ENCODE results near the gene LRRC61.
A peak's percentile ranks its signal among the peaks of the same experiment; 100 is the strongest.

The LRRC61 gene

DNA sequence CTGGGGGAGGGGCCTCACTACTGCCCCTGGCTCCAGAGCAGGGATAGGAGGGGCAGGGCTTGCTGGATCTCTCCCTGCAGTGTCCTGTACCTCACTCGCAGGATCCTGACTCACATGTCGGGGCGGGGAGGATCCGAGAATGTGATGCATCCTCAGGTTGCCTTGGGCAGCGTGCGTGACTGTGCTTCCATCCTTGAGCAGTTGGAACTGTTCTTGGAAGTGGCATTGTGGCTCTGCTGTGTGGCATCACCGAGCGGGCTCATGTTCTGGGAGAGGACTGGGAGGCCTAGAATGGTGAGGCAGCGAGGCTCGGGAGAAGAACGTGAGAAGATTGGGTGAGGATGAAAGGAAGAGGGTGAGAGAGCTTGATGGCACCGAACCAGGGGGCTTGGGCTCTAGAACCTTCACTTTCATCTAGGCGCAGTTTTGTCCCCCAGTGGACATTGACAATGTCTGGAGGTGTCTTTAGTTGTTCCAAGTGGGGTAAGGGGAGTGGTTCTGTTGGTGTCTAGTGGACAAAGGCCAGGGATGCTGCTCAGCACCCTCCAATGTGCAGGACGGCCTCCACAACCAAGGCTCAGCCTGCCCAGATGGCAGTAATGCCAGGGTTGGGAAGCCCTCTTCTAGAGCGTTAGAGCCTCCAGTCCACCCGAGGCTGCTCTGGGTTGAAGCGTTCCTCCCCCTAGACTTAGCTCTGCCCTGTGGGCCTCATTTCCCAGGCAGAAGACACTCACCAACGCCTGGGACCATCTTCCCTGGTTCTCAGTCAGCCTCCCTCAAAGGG, 9.9 kb downstream of the LRRC61 start:
- DNase-seq (ENCODE audit: low read depth) = no peak

DNA sequence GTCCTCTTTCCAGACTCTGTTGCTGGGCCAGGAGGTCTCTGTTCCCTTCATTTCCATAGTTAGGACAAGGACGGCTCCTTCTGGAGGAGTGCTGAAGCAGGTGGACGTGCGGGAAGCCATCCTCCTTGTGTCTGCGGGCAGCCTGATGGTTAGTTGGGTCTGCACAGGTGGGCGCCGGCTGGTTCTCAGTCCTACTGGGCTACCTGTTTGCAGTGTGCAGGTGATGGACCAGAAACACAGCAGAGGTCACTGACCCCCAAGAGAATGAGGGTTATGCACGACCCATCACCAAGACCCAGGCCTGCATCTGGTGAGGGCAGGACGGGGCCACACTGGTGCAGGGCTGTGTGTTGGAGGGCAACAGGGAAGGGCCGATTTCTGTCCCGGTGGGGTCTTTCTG, 10.5 kb downstream of the LRRC61 start:
- no peak for DNase-seq (ENCODE audit: low read depth)

DNA sequence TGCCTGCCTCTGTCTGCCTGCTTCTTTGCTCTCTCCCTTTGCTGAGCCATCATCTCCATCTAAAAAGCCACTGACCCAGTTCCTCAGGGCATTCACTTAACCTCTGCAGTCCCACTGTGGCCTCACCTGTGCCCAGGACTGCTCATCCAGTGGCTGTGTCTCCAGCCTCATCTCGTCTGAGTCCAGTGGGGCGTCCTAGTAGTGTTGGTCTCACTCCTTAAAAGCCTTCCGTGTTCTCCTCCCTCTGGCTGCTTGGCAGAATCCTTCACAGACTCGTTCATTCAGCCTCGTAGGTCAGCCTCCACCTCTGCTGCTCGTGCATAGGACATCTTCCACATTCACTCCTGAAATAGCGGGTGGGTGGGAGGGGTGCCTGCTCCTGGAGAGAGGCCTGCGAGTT, 11.0 kb downstream of the LRRC61 start:
- no peak for DNase-seq (ENCODE audit: low read depth)

DNA sequence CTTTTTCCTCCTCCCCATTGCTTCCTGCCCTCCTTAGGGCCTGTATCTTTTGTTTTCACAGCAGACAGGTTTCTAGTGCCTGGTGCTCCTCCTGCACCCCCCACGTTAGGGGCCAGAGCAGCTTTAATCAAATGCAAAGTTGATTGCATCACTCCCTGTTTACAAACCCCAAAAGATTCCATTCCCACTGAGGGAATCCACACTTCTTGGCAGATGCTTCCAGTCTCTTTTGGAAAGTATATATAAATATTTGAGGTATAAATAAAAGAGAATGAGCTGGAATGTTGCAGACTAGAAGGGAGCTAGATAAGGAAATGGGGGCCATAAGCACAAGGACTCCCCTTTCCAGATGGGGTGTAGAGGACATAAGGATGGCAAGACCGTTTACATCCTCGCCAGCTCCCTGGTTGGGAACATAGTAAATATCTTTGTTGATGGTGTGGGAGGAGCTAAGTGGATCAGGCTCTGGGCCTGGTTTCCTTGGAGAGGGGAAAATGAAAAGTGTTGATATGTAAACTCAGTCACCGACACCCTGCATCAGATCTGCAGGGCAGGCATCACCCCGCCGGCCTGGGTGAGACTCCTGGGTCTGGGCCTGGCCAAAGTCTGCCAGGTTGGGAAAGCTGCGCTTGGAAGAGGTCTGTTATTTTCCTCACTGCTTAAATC, 12.1 kb downstream of the LRRC61 start:
- no peak for DNase-seq (ENCODE audit: low read depth)

DNA sequence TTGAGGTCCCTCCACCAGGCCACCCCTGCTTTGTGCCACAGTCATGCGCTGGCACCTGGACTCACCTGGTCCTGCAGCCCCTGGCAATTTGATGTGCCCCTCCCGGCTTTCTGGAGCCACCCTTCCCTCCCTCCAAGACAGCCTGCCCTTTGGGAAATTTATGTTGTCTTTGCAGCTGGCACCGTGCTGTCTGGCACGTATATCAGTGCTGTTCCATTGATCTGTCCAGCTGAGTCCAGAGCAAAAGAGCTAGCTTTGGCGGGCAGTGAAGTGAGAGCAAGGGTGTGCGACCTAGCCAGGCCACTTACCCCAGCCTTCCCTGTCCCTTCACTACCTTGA, 12.6 kb downstream of the LRRC61 start:
- DNase-seq (ENCODE audit: low read depth) = no peak

DNA sequence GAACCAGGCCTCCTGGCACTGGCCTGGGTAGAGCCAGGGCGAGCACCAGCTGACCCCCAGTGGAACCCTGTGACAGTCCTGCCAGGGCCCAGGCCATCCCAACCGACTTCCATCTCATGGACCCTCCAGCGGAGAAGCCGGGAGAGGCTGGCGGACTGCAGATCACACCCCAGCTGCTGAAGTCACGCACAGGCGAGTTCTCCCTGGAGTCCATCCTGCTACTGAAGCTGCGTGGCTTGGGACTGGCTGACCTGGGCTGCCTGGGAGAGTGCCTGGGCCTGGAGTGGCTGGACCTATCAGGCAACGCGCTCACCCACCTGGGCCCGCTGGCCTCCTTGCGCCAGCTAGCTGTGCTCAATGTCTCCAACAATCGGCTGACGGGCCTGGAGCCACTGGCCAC, 13.6 kb downstream of the LRRC61 start:
- DNase-seq (ENCODE audit: low read depth) = no peak

DNA sequence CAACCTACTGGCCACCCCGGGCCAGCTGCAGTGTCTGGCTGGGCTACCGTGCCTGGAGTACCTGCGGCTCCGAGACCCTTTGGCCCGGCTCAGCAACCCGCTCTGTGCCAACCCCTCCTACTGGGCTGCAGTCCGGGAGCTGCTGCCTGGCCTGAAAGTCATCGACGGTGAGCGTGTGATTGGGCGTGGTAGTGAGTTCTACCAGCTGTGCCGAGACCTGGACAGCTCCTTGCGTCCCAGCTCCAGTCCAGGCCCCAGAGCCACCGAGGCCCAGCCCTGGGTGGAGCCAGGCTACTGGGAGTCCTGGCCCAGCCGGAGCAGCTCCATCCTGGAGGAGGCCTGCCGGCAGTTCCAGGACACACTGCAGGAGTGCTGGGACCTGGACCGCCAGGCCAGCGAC, 14.0 kb downstream of the LRRC61 start:
- no peak for DNase-seq (ENCODE audit: low read depth)

DNA sequence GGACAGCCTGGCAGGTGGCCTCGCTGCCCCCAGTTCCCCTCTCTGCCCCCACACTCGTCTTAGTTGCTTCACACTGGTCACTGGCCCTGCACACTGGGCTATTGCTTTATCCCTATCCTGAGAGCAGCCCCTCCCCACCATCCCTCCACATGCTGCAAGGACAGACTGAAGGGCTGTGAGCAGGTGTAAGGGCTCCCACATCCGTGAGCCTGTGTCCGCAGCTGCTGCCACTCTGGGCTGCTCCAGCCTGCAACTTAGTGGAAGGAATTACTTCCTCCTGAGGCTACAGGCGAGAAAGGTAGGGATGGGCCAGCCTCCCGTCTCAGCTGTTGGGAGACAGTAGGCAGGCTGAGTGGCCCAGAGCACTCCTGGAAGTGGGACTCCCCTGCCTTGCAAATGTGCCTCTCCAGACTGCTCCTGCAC, 14.5 kb downstream of the LRRC61 start:
- no peak for DNase-seq (ENCODE audit: low read depth)

DNA sequence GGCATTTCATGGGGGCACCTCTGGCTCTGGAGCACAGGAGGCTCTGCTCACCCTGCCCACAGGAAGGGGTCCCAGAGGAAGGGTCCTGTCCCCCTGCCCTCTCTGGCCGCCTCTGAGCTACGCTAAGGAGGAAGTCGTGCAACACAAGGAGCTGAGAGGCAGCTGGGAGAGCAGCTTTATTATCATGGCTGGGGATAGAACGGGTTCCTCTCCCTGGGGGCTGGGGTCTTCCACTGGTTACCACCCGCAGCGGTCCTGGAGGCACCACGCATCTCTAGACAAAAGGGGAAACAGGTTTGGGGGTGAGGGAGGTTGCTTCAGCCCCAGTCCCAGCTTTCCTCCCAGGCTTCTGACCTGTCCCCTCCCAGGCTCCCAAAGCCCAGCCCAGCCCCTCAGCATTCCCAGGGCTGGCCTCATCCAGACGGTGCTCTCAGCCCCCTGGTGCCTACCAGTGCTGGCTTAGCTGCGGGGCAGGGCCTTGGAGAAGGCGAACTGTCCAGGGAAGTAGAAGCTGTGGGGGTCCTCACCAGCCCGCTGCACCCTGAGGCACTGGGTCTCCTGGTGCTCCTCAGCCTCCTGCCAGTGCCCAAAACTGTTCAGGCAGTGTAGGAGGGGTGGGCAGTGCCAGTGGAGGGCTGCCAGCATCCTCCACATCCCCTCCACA, 15.1 kb downstream of the LRRC61 start:
- DNase-seq (ENCODE audit: low read depth) = no peak

DNA sequence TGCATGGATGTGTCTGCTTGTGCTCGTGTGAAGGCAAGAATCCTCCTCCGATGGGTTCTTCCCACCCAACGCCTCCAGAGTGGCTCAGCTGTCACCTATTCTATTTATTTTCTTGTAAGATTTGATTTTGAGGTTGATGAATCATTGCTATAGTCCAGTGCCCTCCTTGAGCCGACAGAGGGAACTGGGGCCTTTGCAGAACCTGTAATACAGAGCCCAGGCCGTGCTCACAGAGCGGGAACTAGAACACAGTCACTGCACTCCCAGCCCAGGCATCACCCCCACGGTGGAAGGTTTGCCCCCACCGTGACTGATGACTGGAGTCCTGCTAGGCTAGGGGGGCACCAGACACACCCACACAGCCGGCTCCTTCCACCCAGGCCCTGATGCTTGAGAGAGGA, 16.3 kb downstream of the LRRC61 start:
- DNase-seq (ENCODE audit: low read depth) = no peak

DNA sequence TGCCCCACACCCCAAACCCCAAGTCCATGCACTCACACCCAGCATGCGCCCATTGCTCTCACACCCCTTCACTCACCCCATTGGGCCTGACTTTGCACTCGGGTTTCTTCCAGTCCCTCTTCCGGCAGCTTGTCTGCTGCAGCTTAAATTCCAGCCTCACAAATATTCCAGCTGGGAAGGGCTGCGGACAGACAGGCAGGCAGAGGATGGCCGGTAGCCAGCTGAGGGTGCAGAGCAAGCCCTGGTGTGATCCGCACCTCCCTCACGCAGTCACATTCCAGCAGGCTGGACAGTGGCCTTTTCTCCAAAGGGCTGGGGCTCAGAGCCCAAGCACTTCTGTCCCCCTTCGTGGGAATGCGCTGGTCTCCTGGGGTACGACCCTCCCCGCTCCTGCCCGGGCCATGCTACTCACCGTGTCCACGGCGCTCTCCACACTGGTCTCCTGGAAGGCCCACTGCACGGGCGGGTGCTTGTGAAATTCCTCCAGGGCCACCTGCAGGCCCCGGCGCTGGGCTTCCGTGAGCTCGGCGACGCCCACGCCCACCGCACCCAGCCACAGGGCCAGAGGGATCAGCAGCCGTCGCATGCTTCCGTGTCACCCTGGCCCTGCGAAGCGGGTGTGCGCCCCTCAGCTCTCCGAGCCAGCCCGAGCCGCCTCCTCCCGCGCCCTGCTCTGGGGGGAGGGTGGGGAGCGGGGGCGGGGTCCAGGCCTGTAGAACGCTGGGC, 17.0 kb downstream of the LRRC61 start:
- peak; percentile 40 for DNase-seq (ENCODE audit: low read depth)

DNA sequence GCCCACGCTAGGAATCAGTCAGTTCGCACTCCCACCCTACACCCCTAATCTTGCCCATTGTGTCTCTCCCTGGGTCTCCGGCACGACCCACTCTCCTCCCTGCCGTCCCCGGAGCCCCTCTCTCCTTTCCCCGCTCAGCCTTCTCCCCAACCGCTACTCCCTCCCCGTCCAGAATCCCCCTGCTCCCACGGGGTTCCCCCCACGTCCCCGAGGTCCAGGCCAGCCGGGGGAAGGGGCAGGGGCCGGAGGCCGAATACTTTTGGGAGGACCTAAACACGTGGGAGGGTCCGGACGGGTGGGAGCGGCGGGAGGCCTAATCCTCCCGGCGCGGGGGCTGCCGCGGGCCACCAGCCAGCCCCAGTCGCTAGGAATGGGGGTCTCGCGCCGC, 17.7 kb downstream of the LRRC61 start:
- no peak for DNase-seq (ENCODE audit: low read depth)

DNA sequence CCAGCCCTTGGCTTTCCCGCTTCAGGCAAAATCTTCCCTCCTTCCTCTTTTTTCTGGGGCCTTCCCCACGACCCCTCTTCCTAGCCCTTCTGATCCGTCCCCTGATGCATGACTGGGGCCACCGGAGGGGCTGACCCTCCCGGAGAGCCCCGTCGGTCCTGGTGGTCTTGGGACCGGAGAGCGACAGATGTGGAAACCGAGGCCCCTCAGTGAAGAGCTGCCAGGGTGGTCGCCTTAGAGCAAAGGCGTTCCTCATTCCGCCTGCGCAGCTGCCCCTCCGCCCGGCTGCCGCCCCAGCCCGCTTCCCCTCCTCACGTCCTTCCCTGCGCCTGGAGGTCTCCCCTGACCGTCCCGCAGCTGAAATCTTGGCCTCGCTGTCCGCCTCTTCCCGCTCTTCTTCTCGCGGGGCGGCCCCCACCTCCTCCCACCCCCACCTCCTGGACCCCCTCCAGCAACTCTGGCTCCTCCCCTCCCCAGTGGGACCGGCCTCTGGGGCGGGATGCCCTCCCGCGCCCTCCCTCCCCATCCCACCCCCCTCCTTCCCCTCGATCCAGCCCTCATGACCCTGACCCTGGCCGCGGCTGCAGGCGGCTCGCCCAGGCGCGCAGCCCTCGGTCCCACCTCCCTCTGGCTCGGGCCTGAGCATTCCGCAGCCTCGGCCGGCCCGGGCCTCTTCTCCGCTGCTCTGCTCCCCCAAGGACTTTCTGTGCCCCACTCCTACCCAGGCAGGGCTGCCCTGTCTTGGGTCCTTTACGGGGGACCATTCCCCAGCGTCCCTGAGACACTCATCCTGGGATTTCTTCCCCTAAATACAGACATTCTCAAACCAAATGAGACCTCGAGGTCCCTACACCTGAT, 18.3 kb downstream of the LRRC61 start, which contains the start of gene RARRES2:
TSS of gene RARRES2 (minus strand) at position 367 of the 858 bp plus-strand sequence. CDS start 1,020 bp downstream, outside the sequence.
- DNase-seq (ENCODE audit: low read depth) = no peak

DNA sequence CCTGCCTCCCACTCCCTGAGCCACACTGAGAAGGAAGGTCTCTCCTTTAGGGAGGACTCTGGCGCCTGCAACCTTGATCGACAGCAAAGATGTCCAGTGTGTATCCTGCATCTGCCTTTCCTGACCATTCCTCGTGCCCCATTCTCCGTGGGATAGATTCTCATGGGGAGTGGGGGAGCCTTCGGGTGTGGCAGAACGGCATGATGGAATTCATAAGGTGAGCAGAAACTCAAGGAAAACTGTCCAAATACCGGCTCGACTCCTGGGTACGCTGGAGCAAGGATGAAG, 18.9 kb downstream of the LRRC61 start:
- DNase-seq (ENCODE audit: low read depth) = no peak

DNA sequence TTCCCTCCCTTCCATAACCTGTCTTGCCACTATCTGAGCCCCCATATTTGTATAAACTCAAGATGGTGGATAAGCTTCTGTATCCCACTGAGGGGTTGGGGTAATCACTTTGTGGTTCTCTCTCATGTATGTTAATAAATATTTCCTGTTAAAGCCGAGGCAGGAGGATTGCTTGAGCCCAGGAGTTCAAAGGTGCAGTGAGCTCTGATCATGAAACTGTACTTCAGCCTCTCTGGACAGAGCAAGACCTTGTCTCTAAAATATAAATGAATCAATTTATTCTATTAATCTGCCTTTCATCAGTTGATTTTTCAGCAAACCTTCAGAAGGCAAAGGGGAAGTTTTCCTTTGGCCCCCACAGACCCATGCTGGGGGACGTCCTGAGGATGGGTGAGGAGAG, 20.1 kb downstream of the LRRC61 start:
- no peak for DNase-seq (ENCODE audit: low read depth)

DNA sequence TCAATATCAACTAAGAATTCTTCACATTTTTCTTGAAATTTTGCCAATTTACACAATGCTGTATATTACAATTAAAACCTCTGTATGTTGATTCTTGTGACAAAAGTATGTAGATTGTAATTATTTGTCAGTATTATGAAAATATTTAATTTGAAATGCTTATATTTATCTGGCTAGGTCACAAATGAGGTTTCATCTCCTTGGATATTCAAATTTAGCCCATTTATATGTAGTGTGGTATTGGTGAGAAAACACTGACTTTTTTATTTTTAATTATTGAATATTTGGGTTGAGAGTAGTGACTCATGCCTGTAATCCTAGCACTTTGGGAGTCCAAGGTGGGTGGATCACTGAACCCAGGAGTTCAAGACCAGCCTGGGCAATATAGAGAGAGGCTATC, 21.1 kb downstream of the LRRC61 start:
- no peak for DNase-seq (ENCODE audit: low read depth)

DNA sequence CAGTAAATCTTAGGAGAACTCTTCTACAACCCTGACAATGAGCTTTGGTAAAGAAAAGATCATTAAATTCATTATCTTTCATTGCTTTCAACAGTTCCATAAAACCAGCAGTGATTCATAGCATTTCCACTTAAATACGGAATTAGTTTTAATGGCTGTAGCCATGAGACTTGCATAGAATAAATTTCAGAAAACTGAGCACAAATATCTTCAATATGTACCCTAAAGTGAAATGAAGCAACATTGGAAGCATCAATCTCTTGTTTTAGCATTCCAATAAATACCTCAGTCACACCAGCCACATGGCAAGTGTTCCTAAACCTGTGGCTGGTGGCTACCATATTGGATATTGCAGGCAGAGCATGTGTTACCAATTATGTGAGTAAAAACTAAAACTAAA, 21.9 kb downstream of the LRRC61 start:
- DNase-seq (ENCODE audit: low read depth) = peak; percentile 77

DNA sequence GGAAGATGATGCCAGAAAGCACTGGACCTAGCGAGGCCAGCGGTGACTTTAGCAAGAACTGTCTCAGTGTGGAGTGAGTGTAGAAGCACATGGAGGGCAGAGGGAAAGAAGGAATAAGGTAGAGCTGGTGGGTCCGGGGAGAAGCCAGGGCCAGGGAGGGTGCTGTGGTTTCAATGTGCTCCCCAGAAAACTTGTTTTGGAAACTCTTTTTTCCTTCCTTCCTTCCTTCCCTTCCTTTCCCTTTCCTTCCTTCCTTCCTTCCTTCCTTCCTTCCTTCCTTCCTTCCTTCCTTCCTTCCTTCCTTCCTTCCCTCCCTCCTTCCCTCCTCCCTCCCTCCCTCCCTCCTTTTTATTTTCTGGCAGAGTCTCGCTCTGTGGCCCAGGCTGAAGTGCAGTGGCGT, 23.8 kb downstream of the LRRC61 start:
- no peak for DNase-seq (ENCODE audit: low read depth)

DNA sequence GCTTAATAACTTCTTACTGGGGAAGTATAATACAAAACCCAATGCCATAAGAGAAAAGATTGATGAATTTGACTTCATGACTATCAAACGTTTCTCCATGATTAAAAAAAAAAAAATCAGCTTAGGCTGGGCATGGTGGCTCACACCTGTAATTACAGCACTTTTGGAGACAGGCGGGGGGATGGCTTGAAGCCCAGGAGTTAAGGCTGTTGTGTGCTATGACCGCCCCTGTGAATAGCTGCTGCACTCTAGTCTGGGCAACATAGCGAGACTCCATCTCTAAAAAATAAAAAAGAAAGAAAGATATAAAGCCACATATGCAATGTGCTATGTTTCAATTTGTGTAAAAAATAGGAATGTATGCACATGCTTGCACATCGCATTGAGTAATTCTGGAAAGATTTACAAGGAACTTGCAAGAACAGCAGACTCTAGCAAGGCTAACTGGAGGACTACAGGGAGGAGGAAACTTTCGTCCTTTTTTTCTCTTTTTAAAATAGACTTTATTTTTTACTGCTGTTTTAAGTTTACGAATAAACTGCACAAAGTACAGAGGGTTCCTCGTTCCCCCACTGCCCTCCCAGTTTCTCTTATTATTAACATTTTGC, 28.5 kb downstream of the LRRC61 start:
- no peak for DNase-seq (ENCODE audit: low read depth)

DNA sequence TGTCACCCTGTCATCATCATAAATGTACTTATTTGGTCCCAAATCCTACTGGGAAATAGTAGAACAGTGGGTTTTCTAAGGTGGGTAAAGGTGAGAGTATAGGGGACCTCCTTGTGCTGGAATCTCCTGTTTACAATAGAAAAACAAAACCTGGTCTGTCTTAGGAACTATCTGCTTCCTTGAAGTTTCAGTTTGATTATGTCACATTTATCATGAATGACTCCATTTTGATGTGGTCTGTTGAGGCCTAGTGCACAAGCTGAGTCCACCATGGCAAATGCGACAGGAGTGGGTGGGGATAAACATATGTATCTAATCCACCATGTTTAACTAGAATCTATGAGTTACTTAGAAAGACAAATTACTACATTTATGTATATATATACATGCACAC, 32.5 kb downstream of the LRRC61 start:
- DNase-seq (ENCODE audit: low read depth) = no peak

DNA sequence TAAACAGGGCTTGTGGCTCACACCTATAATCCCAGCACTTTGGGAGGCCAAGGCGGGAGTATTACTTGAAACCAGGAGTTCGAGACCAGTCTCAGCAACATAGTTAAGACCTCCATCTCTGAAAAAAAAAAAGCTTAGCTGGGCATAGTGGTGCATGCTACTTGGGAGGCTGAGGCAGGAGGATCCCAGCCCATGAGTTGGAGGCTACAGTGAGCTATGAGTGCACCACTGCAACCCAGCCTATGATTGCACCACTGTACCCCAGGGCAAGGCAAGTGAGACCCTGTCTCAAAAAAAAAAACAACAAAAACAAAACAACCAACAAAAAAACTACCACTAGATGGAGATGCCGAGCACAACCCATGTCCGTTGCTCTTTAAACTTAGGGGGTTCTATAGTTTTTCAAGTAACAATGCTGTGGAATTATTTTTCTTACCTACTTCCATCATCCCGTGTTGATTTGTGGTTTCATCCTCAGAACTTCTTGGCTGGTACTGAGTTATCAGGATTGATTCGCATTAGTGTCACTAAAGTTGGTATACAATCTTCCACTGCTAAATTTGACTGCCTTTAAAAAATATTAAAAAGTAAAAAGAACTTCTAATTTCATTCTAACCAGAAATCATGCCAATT, 33.2 kb downstream of the LRRC61 start:
- no peak for DNase-seq (ENCODE audit: low read depth)
